Neural cell (in vitro differentiated cells): ENCODE results near the gene PDLIM3.

ENCODE experiments used
- CTCF ChIP-seq: fragments of 450-650 bp; IDR thresholded peaks from 2 replicates; pipeline ENCODE4 v1.5.1; 2014; ENCODE audit warnings: antibody characterized with exemption, mild to moderate bottlenecking, moderate library complexity; ENCODE audit not compliant: poor library complexity, severe bottlenecking
- EP300 ChIP-seq: fragments of 450-650 bp; conservative IDR thresholded peaks from 2 replicates; pipeline ENCODE4 v1.6.1; 2014; ENCODE audit warnings: antibody characterized with exemption, mild to moderate bottlenecking, moderate library complexity; ENCODE audit not compliant: poor library complexity, severe bottlenecking
- EZH2 ChIP-seq: fragments of 200-600, 300-800 bp; shearing (Covaris generic), sonication (generic); IDR thresholded peaks from 2 replicates; pipeline ENCODE4 v1.6.1; 2014; ENCODE audit warnings: antibody characterized with exemption, low read length, borderline replicate concordance, mild to moderate bottlenecking; ENCODE audit not compliant: insufficient read depth, poor library complexity, severe bottlenecking
- MXI1 ChIP-seq: fragments of 450-650 bp; conservative IDR thresholded peaks from 2 replicates; pipeline ENCODE4 v1.6.1; 2014; ENCODE audit warnings: antibody characterized with exemption, mild to moderate bottlenecking; ENCODE audit not compliant: poor library complexity, severe bottlenecking
- POLR2AphosphoS5 ChIP-seq: IDR thresholded peaks from 2 replicates; pipeline ENCODE4 v1.6.1; 2012
- RAD21 ChIP-seq: fragments of 450-650 bp; conservative IDR thresholded peaks from 2 replicates; pipeline ENCODE4 v1.6.1; 2014; ENCODE audit warnings: antibody characterized with exemption, mild to moderate bottlenecking, moderate library complexity
- REST ChIP-seq: IDR thresholded peaks from 2 replicates; pipeline ENCODE4 v1.6.1; 2012; ENCODE audit warnings: borderline replicate concordance
- SMC3 ChIP-seq: fragments of 450-650 bp; conservative IDR thresholded peaks from 2 replicates; pipeline ENCODE4 v1.6.1; 2014; ENCODE audit warnings: antibody characterized with exemption, mild to moderate bottlenecking, moderate library complexity; ENCODE audit not compliant: poor library complexity
- TAF1 ChIP-seq: IDR thresholded peaks from 2 replicates; pipeline ENCODE4 v1.6.1; 2012; ENCODE audit warnings: low read depth

- no peak for TF ChIP-seq SMC3
- TF ChIP-seq CTCF, result no peak
- no peak for TF ChIP-seq RAD21
- no peak for TF ChIP-seq POLR2AphosphoS5
- no peak for TF ChIP-seq EZH2
- no peak for TF ChIP-seq REST
- no peak for TF ChIP-seq TAF1
- TF ChIP-seq EP300, result no peak
- TF ChIP-seq MXI1, result no peak
Measured at GRCh38 chr4:185488650-185489049, 46.7 kb downstream of the PDLIM3 start.
